ENCODE results near the gene FBLN2.

- no peak for TF ChIP-seq POLR2A (IDR thresholded peaks at IDR 0.05)
- TF ChIP-seq, protein P1, sequence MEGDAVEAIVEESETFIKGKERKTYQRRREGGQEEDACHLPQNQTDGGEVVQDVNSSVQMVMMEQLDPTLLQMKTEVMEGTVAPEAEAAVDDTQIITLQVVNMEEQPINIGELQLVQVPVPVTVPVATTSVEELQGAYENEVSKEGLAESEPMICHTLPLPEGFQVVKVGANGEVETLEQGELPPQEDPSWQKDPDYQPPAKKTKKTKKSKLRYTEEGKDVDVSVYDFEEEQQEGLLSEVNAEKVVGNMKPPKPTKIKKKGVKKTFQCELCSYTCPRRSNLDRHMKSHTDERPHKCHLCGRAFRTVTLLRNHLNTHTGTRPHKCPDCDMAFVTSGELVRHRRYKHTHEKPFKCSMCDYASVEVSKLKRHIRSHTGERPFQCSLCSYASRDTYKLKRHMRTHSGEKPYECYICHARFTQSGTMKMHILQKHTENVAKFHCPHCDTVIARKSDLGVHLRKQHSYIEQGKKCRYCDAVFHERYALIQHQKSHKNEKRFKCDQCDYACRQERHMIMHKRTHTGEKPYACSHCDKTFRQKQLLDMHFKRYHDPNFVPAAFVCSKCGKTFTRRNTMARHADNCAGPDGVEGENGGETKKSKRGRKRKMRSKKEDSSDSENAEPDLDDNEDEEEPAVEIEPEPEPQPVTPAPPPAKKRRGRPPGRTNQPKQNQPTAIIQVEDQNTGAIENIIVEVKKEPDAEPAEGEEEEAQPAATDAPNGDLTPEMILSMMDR (IDR thresholded peaks at IDR 0.05) = no peak
Measured at GRCh38 chr3:13509816-13510192, 39.1 kb upstream of the FBLN2 start.

Measured in vagina (tissue), 2 donors.